Cerebellar nuclear complex (tissue), 1 donor: Measurements from ENCODE around the gene ALKBH7.

Experiments
- DNase-seq, 2 experiments: peaks; one replicate each; lab custom pipeline; 2025; lab: John Stamatoyannopoulos, UW

ALKBH7 gene

DNA sequence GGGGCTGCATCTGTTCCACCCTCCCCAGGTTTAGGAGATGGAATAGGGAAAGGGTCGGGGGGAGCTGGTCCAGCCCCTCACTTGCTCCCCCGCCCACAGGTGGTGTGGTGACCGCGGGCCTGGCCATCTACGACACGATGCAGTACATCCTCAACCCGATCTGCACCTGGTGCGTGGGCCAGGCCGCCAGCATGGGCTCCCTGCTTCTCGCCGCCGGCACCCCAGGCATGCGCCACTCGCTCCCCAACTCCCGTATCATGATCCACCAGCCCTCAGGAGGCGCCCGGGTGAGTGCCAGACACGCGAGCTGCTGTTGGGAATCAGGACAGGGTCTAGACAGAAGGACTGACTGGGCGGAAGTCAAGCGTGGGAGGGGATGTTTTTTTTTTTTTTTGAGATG is 8.2 kb upstream of the ALKBH7 start:
- DNase-seq, result no peak

DNA sequence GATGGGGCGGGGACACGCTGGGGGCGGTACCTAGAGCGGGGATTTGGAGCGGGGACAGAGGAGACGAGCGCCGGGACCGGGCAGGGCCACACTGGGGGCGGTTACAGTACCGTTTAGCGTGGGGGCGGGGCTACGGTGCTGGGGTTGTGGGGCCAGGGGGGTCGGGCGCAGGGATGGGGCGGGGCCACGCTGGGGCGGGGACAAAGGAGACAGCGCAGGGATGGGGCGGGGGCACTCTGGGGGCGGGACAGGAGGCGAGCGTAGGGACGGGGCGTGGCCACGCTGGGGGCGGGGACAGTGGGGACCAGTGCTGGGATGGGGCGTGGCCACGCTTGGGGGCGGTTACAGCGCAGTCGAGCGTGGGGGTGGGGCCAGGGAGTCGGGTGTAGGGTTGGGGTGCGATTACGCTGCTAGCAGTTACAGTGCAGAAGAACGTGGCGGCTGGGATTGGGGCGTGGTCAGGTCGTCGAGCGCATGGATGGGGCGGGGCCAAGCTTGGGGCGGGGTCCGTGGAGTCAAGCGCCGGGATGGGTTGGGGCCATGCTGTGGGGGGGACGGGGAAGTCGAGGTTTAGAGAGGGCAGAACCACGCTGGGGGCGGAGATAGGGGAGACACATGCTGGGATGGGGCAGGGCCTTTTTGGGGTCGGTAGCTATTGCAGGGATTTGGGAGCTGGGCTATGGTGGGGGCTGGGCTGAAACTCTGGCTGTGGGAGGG is 660 bp downstream of the ALKBH7 start:
- DNase-seq, result peak; percentile 52 to 69

DNA sequence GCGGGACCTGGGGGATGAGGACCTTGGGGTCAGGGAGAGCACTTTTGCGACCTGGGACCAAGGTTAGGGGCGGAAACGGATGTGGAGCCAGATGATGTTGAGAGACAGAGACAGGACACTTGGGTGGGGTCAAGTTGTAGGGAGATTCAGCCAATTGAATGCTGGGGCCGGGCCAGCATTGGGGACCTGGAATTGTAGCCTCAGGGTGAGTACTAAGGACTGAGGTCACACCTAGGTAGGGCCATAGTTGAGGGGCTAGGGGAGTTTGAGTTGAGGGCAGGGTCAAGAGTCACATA is 1.2 kb downstream of the ALKBH7 start:
- no peak for DNase-seq

DNA sequence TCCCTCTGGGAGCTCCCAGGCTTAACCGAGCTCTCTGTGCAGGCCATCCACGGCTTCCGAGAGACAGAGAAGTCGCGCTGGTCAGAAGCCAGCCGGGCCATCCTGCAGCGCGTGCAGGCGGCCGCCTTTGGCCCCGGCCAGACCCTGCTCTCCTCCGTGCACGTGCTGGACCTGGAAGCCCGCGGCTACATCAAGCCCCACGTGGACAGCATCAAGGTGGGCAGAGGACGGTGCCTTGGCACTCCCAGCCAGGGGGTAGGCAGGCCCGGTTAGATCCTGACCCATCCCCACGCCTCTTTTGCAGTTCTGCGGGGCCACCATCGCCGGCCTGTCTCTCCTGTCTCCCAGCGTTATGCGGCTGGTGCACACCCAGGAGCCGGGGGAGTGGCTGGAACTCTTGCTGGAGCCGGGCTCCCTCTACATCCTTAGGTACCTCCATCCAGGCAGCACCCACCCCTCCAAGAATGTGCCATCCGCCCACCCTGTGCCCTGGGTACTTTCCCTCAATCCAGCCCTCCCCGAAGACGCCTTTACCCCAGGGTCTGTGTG is 1.6 kb downstream of the ALKBH7 start:
- no peak for DNase-seq

DNA sequence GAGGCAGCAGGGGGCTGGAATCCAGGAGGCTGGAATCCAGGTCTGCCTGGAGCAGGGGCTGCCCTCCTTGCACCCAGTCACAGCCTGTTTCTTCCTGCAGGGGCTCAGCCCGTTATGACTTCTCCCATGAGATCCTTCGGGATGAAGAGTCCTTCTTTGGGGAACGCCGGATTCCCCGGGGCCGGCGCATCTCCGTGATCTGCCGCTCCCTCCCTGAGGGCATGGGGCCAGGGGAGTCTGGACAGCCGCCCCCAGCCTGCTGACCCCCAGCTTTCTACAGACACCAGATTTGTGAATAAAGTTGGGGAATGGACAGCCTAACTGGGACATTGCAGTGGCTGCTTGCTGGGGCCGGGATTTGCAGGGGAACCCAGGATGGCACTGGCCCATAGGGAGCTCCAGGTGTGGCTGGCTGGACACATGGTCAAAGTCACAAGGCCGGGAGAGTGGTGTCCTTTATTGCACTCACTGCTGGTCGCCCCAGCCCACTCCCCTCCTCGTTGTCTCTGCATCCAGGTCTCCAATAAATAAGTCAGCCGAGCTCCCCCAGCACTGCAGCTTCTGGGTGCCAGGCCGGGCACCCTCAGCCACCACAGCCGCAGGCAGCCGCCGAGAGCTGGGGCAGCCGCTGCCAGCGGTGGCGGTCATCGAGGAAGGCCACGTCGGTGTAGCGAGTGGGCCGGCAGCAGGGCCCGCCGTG is 2.3 kb downstream of the ALKBH7 start:
- DNase-seq, result no peak

DNA sequence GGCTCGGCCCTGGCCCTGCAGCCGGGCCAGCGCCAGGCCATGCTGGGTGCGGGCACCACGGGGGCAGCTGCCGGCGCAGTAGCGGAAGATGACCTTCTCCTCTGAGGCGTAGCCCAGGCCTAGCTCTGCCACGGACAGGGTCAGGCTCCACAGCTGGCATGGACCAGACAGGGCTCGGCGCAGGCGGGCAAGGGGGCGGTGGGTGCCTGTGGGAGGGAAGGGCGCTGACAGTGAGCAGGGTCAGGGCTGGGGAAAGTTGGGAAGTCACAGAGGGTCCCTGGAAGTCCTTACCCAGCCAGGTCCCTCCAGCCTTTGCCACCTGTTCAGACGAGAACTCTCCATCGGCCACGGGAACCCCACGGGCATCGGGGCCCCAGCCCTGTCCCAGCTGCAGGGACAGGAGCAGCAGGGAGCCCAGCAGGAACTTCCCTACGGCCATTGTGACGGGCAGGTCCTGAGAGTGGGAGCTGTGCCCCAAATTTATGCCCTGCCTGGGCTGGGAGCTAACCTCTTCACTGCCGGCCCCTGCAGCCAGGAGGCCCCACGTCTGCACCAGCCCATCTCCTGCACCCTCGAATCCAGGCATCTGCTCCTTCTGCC is 2.9 kb downstream of the ALKBH7 start, which contains the start of gene PSPN:
Gene PSPN (minus strand): TSS at position 523 of the 600 bp plus-strand sequence. CDS start 84 bp downstream, at position 439.
- DNase-seq, result no peak

DNA sequence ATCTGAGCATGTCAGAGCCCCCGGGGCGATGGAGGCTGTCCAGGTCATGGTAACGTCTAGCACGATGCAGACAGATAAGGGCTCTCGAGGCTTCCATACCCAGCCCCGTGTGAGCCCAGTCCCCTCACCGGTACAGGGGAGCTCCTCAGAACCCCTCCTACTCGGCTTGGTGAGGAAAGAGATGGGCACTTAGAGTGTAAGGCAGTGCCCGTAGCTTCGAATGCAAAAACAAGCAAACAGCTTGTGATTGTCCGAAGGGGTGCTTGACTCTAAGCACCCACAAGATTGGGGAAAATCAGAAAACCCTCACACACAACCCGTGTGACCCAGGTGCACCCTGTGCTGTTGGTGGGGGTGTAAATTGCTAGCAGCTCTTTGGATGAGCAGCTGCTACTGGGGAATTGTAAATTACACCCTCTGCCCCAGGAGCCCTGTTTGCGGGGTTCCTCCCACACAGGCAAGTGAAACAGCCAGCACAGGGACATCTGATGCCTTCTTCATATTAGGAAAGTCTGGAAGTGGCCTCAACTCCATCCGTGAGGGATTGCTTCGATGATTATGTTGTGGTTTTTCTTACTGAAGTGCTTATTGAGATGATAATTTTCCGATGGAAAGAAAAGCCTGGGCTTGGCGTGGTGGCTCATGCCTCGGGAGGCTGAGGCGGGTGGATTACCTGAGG is 4.1 kb downstream of the ALKBH7 start:
- DNase-seq, result no peak

DNA sequence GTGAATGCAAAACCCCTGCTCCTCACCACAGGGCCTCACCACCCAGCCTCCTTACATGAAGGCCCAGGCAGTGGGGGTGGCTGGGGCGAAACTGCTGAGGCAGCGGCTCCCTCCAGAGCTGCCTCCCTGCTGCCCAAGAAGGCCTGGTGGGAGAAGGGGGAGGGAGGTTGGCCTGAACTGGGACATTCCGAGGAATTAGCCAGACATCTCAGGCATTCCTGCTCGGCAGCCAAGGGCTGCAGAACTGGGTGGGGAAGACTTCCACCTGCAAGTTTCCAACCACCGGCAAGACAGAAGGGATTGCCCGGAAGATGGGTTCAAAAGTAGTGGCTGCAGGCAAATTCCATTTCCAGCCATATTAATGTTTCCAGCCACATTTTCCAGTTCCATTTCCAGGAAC is 5.4 kb downstream of the ALKBH7 start:
- peak in 1 of 2 experiments; percentile 46 for DNase-seq

DNA sequence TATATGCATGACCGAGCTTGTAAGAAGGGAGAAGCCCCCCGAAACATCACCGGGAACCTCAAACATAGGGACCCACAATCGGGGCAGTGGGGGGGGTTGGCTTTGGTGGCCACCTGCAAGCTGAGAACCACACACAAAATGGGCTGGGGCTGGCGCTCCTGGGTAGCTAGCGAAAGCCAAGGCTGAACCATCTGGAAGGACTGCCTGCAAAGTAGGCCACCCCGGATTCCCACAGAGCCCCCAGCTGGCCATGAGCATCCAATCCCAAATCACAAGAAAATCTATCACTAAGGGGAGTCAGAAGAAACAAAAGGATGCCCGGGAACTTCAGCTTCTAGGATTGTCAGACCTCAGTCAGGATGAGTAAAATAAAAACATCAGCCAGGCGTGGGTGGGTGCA is 5.9 kb downstream of the ALKBH7 start:
- DNase-seq, result peak; percentile 68 to 74

DNA sequence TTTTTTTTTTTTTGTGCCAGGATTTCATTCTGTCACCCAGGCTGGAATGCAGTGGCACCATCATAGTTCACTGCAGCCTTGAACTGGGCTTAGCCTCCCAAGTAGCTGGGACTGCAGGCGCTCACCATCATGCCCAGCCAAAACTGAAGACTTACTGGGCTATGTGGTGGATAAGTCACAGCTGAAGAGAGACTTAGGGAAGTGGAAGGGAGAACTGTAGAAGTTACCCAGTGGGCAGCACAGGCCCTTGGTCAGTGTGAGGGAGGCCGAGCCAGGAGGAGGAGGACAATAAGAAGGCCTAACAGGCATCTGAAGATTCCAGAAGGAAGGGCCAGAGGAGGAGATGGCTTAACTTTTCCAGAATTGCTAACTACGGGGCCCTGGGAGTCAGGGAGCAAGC is 7.2 kb downstream of the ALKBH7 start:
- DNase-seq, result no peak

DNA sequence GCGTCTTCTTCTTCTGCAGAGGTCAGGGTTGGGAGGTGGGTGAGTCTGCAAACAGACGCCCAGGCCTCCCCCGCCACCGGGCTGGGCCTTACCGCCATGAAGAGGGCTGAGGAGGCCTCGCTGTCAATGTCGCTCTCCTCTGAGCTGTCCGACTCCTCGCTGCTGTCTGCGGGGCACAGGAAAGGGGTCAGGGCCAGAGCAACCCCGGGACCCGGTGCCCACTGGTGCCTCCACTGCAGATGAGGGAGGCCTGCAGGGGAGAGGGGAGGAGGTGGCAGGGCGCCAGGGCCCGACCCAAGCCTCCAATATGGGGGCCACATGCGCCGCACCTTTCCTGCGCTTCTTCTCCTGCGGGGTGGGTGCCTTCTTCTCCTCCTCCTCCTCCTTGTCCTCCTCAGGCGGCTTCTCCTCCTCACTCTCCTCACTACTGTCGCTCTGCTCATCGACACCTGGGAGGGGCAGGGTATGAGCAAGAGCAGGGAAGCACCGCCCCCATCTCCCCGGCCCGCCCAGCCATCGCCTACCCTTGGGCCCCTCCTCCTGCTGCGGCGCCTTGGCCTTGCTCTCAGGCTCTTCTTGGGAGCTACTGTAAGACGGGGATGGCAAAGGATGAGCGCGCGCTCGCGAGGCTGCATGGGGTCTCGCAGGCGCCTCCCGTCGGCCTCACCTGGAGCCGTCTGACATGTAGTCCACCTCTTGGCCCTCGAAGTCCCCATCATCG is 8.6 kb downstream of the ALKBH7 start:
- DNase-seq, result no peak

DNA sequence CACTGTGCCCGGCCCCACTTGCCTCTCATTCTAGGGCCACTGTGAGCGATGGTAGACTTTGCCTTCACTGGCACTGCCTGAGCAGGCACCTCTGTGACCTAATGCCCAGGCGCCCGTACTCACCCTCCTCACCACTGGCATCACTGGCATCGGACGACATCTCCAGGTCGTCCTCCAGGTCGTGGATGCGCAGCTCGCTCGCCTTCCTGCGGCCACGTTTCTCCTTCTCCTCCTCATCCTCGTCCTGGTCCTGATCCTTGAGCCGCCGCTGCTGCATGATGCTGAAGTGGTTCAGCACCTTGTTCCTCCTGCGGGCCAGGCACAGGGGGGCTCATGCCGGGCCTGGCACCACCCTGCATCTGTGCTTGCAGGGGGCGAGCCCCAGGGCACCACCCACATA is 10.6 kb downstream of the ALKBH7 start:
- no peak for DNase-seq

DNA sequence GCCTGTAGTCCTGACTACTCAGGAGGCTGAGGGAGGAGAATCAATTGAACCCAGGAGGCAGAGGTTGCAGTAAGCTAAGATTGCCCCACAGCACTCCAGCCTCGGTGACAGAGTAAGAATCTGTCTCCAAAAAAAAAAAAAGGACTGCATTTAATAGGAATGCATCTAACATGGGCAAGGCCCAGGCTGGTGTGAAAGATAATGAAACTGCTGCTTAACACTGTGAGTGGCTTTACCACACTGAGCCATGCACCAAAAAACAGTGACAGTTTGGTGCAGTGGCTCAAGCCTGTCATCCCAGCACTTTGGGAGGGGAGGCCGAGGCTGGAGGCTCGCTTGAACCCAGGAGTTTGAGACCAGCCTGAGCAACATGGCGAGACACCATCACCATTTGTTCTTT is 11.8 kb downstream of the ALKBH7 start:
- DNase-seq, result no peak

DNA sequence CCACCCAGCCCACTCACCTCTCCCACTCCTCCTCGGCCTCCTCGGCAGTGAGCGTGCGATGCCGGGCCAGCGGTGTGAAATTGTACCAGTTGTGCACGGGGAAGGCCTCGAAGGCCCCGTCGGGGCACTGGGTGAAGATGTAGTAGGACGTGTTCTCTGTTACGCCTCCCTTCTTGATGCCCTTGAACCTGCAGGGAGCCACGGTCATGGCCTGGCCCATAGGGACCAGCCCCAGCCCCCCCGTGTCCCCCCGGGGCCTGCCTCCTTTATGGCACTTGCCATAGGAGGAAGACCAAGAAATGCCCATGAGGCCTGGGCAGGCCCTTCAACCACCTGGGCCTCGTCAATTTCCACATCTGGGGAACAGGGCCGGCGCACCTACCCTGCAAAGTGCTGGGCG is 14.8 kb downstream of the ALKBH7 start:
- no peak for DNase-seq

DNA sequence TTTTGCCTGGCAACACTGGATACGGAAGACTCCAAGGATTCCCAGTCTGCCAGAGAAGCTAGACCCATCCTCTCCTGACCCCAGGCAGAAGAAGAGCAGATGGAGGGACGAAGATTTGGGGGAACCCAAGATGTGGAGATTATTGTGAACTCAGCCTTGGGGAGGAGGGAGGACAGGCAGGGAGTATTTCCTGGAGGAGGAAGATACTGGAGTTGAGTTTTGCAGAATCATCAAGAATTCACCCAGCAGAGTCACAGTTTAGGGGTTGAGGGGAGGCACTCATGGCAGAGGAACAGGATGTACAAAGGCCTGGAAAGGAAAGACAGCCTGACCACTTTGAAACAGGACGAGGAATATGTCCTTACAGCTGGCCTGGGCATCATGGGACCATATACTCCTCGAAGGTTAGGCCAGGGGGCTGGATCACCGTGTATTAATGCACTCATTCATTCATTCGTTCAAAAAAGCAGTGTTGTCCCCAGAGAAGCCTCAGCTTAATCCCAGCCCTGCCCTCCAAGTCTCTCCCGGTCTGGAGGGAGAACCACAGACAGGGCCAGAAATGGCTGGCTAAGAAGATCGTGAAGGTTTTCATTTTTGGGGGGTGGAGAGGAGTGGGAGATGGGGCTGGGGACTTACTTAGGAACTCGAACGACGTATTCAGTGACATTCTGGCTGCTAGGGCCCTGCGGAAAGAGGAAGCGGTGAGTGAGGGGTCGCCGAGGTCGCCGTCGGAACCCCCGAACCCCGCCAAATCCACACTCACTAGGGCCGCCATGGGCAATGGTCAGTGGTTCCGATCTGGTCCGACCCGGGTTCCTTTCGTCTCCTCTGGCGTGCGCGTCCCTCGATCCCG is 19.9 kb downstream of the ALKBH7 start:
- DNase-seq, result no peak

DNA sequence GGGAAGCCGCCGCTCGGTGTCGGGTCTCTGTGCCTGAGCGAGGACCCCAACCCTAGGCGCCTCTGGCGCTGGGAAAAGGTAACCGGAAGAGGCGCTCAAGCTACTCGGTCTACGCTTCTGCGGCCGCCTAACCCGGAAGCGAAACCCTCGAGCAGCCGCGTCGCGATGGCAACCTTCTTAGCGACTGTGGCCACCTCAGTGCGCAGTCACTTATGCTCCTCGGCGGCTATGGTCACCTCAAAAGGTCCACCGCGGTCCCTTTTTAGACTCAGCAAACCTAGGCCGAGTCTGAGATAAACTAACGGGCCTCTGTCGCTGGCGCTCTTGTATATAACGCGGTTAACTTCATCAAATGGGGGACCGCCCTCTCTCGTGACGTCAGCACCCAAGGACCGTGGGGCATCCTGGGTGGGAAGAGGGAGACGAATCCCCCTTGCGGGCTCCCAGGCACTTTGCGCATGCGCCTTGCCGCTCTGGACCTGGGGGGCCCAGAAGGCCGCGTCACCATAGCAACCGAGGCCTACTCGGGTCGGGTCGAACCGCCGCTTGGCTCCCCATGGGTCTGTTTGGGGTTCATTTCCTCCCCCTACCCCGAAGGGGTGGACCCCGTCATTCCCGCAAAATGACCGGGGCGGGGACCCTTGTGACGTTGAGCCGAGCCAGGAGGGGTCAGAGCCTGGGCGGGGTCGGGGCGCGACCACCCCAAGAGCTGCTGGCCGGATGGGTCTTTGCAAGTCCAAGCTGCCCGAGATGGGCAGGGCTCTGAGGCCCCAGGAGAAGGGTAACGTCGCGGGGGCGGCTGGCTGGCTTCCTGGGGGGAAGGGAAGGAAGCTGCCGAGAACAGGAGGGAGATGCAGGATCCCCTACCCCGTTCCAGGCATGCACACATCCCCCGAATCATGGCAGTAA is 20.7 kb downstream of the ALKBH7 start, which contains the start of gene GTF2F1:
Gene GTF2F1 (minus strand): TSS at position 91 of the 909 bp plus-strand sequence. CDS start 169 bp downstream, outside the sequence.
- peak; percentile 61 to 91 for DNase-seq

DNA sequence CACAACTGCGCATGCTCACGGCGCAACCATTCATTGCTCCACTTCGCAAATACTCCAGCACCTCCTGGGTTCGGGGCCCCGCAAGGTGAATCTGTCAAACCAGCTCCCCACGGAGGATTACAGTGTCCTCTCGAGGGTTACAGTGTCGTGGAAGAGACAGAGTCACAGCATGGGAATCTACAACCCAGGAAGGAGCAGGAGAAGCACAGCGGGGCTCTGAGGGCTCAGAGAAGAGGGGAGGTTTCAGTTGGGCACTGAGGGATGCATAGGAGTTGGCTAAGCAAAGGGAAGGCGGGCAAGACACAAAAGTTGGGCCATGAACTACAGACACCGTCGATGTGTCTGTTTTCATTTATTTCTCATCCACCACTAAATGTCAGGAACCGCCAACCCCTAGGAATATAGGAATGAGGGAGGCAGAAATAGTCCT is 21.4 kb downstream of the ALKBH7 start:
- DNase-seq, result no peak

DNA sequence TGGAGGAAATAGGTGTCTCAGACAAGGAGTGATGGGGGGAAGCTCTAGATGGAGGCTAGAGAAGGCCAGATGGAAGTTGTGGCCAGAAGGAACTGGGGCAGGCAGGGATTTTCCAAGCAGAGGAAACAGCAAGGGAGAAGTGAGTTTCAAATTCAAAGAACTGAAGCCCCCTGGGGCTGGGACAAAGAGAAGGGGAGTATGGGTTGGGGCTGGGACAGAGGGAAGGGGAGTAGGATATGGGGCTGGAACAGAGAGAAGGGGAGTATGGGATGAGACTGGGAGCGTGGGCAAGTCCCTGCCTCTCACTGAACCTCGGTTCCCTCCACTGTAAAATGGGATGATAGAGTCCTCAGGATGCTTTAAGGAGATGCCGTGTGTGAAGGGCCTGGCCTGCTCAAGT is 22.2 kb downstream of the ALKBH7 start:
- no peak for DNase-seq

DNA sequence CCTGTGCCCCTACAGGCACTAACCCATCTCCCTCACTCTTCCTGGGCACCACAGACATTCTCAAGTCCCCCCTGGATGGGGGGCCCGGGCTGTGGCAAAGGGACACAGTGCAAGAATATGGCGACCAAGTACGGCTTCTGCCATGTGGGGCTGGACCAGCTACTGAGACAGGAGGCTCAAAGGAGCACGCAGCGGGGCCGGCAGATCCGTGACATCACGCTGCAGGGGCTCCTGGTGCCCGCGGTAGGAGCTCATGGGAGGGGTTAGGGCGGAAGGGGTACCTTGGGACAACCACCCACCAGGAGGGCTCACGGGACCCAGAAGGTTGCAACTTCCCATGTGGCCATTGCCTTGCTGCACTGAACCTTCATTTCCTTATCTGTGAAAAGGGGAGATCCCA is 23.7 kb downstream of the ALKBH7 start:
- DNase-seq, result no peak
